ENCODE data around the gene KRT35. TPM values are rescaled to one million over a fixed set of nuclear protein-coding genes. Genes with fewer than 3 reads are reported as not detected.

KRT35 gene
- total RNA-seq, 1 donor from 2014 or later = not detected

Other genes with a start within 250 kb of the KRT35 start
- gene KRTAP9-3, start 248.7 kb downstream of the KRT35 start, total RNA-seq = not detected
- not detected for gene KRTAP9-8, start 243.2 kb downstream of the KRT35 start, total RNA-seq
- not detected for gene KRTAP9-4, start 231.5 kb downstream of the KRT35 start, total RNA-seq
- gene KRTAP9-9, start 225.8 kb downstream of the KRT35 start, total RNA-seq = not detected
- not detected for gene KRTAP9-6, start 215.8 kb downstream of the KRT35 start, total RNA-seq
- not detected for gene KRTAP9-7, start 205.5 kb downstream of the KRT35 start, total RNA-seq
- gene KRTAP29-1, start 178.3 kb downstream of the KRT35 start, total RNA-seq = not detected
- not detected for gene KRTAP16-1, start 171.8 kb downstream of the KRT35 start, total RNA-seq
- not detected for gene KRTAP17-1, start 165.4 kb downstream of the KRT35 start, total RNA-seq
- not detected for gene KRT33A, start 130.3 kb downstream of the KRT35 start, total RNA-seq
- not detected for gene KRT33B, start 111.3 kb downstream of the KRT35 start, total RNA-seq
- not detected for gene KRT34, start 98.8 kb downstream of the KRT35 start, total RNA-seq
- not detected for gene KRT31, start 83.5 kb downstream of the KRT35 start, total RNA-seq
- gene KRT37, start 56.6 kb downstream of the KRT35 start, total RNA-seq = not detected
- not detected for gene KRT38, start 40.2 kb downstream of the KRT35 start, total RNA-seq
- gene KRT32, start 13.8 kb downstream of the KRT35 start, total RNA-seq = not detected
- not detected for gene KRT36, start 8.8 kb upstream of the KRT35 start, total RNA-seq
- 0.40 TPM for gene KRT13, start 24.5 kb upstream of the KRT35 start, total RNA-seq
- 5.6 TPM for gene KRT15, start 37.7 kb upstream of the KRT35 start, total RNA-seq
- gene KRT19, start 47.2 kb upstream of the KRT35 start, total RNA-seq = 1,522 TPM
- not detected for gene KRT9, start 90.9 kb upstream of the KRT35 start, total RNA-seq
- 0.20 TPM for gene KRT14, start 105.7 kb upstream of the KRT35 start, total RNA-seq
- not detected for gene KRT16, start 131.6 kb upstream of the KRT35 start, total RNA-seq
- gene KRT17, start 143.4 kb upstream of the KRT35 start, total RNA-seq = not detected
- gene EIF1, start 207.7 kb upstream of the KRT35 start, total RNA-seq = 723 TPM
- gene GAST, start 231.2 kb upstream of the KRT35 start, total RNA-seq = not detected